Calu3 (cell line): ENCODE data around the gene NHEJ1. TPM values are rescaled to one million over a fixed set of nuclear protein-coding genes. Genes with fewer than 3 reads are reported as not detected.

Experiments
- BruUV-seq: library from RNA; stranded (reverse); fragments of 400-500 nt; replicated peaks from 2 replicates; lab custom pipeline; 2021; lab: Mats Ljungman, UMichigan
- CTCF ChIA-PET: fragments of 300-600 bp; sonication (Branson Sonifier 250); formaldehyde crosslinking; loops from one replicate; lab custom pipeline; 2022; ENCODE audit warnings: antibody characterized with exemption; lab: Charles Lee
- DNase-seq: peaks from one replicate; pipeline ENCODE4 v3.0.0; 2022
- H3K27ac Mint-ChIP-seq: one replicate; pipeline ENCODE4 v1.8.0; 2022; ENCODE audit warnings: mixed read lengths; ENCODE audit not compliant: unreplicated experiment
- H3K27me3 Mint-ChIP-seq: one replicate; pipeline ENCODE4 v1.8.0; 2022; ENCODE audit warnings: mixed read lengths; ENCODE audit not compliant: unreplicated experiment
- H3K36me3 Mint-ChIP-seq: one replicate; pipeline ENCODE4 v1.8.0; 2022; ENCODE audit warnings: mild to moderate bottlenecking, moderate library complexity, mixed read lengths; ENCODE audit not compliant: insufficient read depth, unreplicated experiment
- H3K4me1 Mint-ChIP-seq: one replicate; pipeline ENCODE4 v1.8.0; 2022; ENCODE audit warnings: mild to moderate bottlenecking, low read depth, mixed read lengths; ENCODE audit not compliant: unreplicated experiment
- H3K4me3 Mint-ChIP-seq: one replicate; pipeline ENCODE4 v1.8.0; 2022; ENCODE audit warnings: mild to moderate bottlenecking, low read depth, moderate library complexity, mixed read lengths; ENCODE audit not compliant: unreplicated experiment
- H3K9me3 Mint-ChIP-seq: one replicate; pipeline ENCODE4 v1.8.0; 2022; ENCODE audit warnings: low read depth, mixed read lengths; ENCODE audit not compliant: unreplicated experiment
- intact Hi-C: fragments of 100-400 bp; cut with micrococcal nuclease; formaldehyde crosslinking; loops from one replicate; pipeline ENCODE4 v1.10.0; 2022; ENCODE audit not compliant: unreplicated experiment
- total RNA-seq: library from RNA; stranded (reverse); gene quantifications from 2 replicates; pipeline ENCODE4 v1.2.3, GENCODE V29; 2022
- TF ChIP-seq, protein P1 (sequence below): fragments of 200-600 bp; IDR thresholded peaks from one replicate; pipeline ENCODE4 v1.8.0; 2022; ENCODE audit warnings: antibody characterized with exemption; ENCODE audit not compliant: unreplicated experiment

NHEJ1 gene
- total RNA-seq, 1 experiment from 2014 or later, result 12.4 TPM

- peak; percentile 43 for DNase-seq
- CTCF ChIA-PET, result no interaction called here
- no peaks in the 10 kb centered on the region for H3K9me3 Mint-ChIP-seq
- intact Hi-C loops, result loop anchor here (5.0 kb wide), 1 partner anchor 119 kb away; no protein-coding TSS in a partner anchor
- TF ChIP-seq, protein P1, sequence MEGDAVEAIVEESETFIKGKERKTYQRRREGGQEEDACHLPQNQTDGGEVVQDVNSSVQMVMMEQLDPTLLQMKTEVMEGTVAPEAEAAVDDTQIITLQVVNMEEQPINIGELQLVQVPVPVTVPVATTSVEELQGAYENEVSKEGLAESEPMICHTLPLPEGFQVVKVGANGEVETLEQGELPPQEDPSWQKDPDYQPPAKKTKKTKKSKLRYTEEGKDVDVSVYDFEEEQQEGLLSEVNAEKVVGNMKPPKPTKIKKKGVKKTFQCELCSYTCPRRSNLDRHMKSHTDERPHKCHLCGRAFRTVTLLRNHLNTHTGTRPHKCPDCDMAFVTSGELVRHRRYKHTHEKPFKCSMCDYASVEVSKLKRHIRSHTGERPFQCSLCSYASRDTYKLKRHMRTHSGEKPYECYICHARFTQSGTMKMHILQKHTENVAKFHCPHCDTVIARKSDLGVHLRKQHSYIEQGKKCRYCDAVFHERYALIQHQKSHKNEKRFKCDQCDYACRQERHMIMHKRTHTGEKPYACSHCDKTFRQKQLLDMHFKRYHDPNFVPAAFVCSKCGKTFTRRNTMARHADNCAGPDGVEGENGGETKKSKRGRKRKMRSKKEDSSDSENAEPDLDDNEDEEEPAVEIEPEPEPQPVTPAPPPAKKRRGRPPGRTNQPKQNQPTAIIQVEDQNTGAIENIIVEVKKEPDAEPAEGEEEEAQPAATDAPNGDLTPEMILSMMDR, result no peak
- H3K36me3 Mint-ChIP-seq, result peaks cover 61% of the 10 kb centered on the region
- no peaks in the 10 kb centered on the region for H3K27me3 Mint-ChIP-seq
- H3K27ac Mint-ChIP-seq, result peak overlapping the region; percentile 97
- peaks cover 30% of the 10 kb centered on the region for H3K4me1 Mint-ChIP-seq
- H3K4me3 Mint-ChIP-seq, result peak overlapping the region; percentile 98
- no TSS peak for BruUV-seq
Observed at GRCh38 chr2:219178377-219179175, 18.0 kb upstream of the NHEJ1 start.

DNA sequence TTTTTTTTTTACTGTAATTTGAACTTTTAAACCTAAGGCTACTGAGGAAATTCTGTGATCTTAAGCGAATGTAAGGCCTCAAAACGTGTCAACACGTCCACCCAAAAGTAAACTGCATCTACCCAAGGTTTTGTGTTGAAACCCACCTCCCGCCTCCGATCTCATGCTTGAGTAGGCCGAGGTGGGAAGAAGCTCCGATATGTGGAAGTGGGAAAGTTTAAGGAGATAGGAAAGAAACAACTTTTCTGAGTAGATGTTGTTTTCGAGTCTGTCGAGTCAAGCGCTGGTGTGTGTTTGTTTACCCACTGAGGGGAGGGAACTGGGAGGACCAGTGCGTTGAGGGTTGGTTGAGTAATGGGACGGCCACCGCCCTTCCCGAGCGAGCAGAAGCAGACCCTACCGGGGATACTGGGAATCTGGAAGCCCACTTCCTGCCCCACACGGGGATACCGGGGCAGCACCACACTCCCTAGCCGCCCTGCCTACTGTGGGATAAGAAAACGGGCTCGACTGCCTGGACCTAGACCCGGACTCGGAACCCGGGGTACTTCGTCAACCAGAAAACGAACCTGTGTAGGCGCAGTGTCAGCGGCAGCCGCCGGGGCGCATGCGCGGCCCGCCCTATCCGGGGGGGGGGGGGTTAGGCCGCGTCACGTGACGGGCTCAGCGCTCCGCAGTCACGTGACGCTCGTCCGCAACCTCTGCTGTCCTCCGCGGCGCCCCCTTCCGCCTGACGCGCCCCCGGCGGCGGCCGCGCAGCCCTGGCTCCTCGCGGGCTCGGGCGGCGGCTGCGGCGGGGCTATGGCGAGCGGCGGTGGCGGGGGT lies 17.1 kb upstream of the NHEJ1 start, which contains the start of gene RETREG2:
RETREG2 (plus strand) TSS at position 724 of the 825 bp plus-strand sequence; CDS start at position 802, 78 bp downstream.
- intact Hi-C loops, result loop anchor here (5.0 kb wide), 1 partner anchor 120 kb away; no protein-coding TSS in a partner anchor
- TF ChIP-seq, protein P1, result peak; percentile 34
- H3K9me3 Mint-ChIP-seq, result no peaks in the 10 kb centered on the region
- H3K4me3 Mint-ChIP-seq, result peak within 1 kb of the TSS; percentile 98
- H3K27me3 Mint-ChIP-seq, result no peaks in the 10 kb centered on the region
- CTCF ChIA-PET, result no interaction called here
- peaks cover 30% of the 10 kb centered on the region for H3K4me1 Mint-ChIP-seq
- peak; percentile 85 for DNase-seq
- no TSS peak for BruUV-seq
- peak within 1 kb of the TSS; percentile 97 for H3K27ac Mint-ChIP-seq
- peaks cover 61% of the 10 kb centered on the region for H3K36me3 Mint-ChIP-seq

DNA sequence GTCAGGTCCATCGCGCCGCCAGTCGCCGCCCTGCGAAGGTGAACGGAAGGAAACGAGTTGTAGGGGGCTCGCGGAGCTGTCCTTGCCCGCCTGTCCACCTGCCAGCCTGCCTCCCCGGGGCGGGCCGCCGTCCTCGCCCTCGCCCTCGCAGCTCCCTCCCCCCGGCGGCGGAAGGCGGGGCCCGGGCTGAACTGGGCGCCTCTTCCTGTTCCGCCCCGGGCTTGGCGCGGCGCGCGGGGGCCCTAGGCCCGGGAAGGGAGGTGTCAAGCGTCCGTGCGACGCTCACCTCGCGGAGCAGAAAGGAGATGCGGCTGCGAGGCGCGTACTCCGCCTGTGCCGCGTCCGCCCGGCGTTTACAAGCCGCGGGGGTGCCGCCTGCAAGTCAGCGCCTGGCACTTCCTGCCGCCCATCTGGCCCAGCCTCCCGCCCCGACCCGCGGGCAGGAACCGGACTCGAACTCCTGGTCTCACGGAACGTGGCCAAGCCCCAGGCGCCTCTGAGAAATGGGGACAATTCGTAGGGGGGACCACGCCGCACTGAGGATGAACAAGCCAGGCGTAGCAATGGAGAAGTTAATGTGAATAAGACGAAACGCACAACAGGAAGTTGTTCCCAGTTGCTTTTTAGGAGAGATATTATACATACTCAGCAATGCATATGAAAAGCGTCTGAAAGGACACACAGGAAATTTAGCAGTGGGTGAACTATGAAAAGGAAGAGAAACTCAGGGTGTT lies 16.4 kb upstream of the NHEJ1 start, which contains the start of gene CNPPD1:
CNPPD1 (minus strand) TSS at position 108 of the 734 bp plus-strand sequence; CDS start at position 11, 97 bp downstream.
- CTCF ChIA-PET, result interaction anchor here (0.6 to 1.7 kb wide), 7 partner anchors 29 to 353 kb away, joined by 3 to 9 read pairs (median 6); partner anchors contain the start of genes ANKZF1, ATG9A and ZFAND2B
- peak; percentile 94 for DNase-seq
- TF ChIP-seq, protein P1, result no peak
- Mint-ChIP-seq H3K36me3 (peaks cover 53% of the 10 kb centered on the region), H3K4me3 (peak within 1 kb of the TSS; percentile 98), H3K27me3 (no peaks in the 10 kb centered on the region), H3K9me3 (no peaks in the 10 kb centered on the region), H3K4me1 (peaks cover 30% of the 10 kb centered on the region), H3K27ac (peak within 1 kb of the TSS; percentile 97)
- TSS peak; percentile 74 for BruUV-seq
- intact Hi-C loops, result loop anchor here (5.0 kb wide), 1 partner anchor 120 kb away; no protein-coding TSS in a partner anchor
